ENCODE measurements around the gene HAL.
A peak's percentile ranks its signal among the peaks of the same experiment; 100 is the strongest.

HAL gene

GRCh38 chr12:95943330-95943842 lies 52.8 kb downstream of the HAL start, which contains the start of gene AMDHD1:
TSS of gene AMDHD1 (plus strand) at chr12:95943331. CDS start at chr12:95943399, 68 bp downstream.
- DNase-seq (ENCODE audit: extremely low read depth in 1 of 2, low read depth in 1 of 2): peak in 1 of 2 donors; percentile 43

- DNase-seq (ENCODE audit: extremely low read depth in 1 of 2, low read depth in 1 of 2): peak; percentile 62
Observed at GRCh38 chr12:95942524-95943329, 53.4 kb downstream of the HAL start, which contains the start of gene CCDC38. TSS of gene CCDC38 (minus strand) at chr12:95942614. CDS start at chr12:95936509, 6,105 bp downstream.

- no peak for DNase-seq (ENCODE audit: extremely low read depth in 1 of 2, low read depth in 1 of 2)
Observed at GRCh38 chr12:95942101-95942523, 54.0 kb downstream of the HAL start.

- DNase-seq (ENCODE audit: extremely low read depth in 1 of 2, low read depth in 1 of 2): no peak
Observed at GRCh38 chr12:95940514-95940913, 55.6 kb downstream of the HAL start.

All from activated CD8-positive, alpha-beta memory T cell treated with anti-CD3 and anti-CD28 coated beads for 1 hour (primary cell).